PC-9 (cell line): ENCODE measurements around the gene HSPA1L. TPM values are rescaled to one million over a fixed set of nuclear protein-coding genes. Genes with fewer than 3 reads are reported as not detected.

ENCODE experiments used
- BruUV-seq: library from RNA; stranded (reverse); fragments of 400-500 nt; replicated peaks from 2 replicates; lab custom pipeline; 2021; lab: Mats Ljungman, UMichigan
- CTCF ChIA-PET: fragments of 300-600 bp; sonication (Branson Sonifier 250); formaldehyde crosslinking; loops from one replicate; lab custom pipeline; 2022; ENCODE audit warnings: antibody characterized with exemption; lab: Charles Lee
- POLR2A ChIA-PET: fragments of 300-600 bp; sonication (Branson Sonifier 250); formaldehyde crosslinking; loops from one replicate; lab custom pipeline; 2022; ENCODE audit warnings: antibody characterized with exemption; ENCODE audit not compliant: unreplicated experiment; lab: Charles Lee
- DNase-seq, 2 experiments: peaks; one replicate each; pipeline versions ENCODE4 v3.0.0 to v3.0.0-alpha.2; 2015 to 2022; ENCODE audit warnings: mixed read lengths in 1 of 2
- H2AFZ ChIP-seq: fragments of 200-600 bp; sonication (generic); 2 replicates; pipeline ENCODE4 v1.8.1; 2017; ENCODE audit warnings: antibody characterized with exemption
- H3F3A ChIP-seq: fragments of 200-600 bp; sonication (generic); 2 replicates; pipeline ENCODE4 v1.8.1; 2017; ENCODE audit warnings: antibody characterized with exemption, mild to moderate bottlenecking, low read depth; ENCODE audit not compliant: insufficient read depth
- H3K27ac ChIP-seq: fragments of 200-600 bp; sonication (generic); 2 replicates; pipeline ENCODE4 v1.6.1; 2016; ENCODE audit warnings: mixed run types
- H3K27me3 ChIP-seq: fragments of 200-600 bp; sonication (generic); 2 replicates; pipeline ENCODE4 v1.6.1; 2016; ENCODE audit warnings: low read depth, mixed run types; ENCODE audit not compliant: insufficient read depth
- H3K36me3 ChIP-seq: fragments of 200-600 bp; sonication (generic); 2 replicates; pipeline ENCODE4 v1.6.1; 2016; ENCODE audit warnings: low read depth, mixed run types
- H3K4me1 ChIP-seq: fragments of 200-600 bp; sonication (generic); replicated peaks from 2 replicates; pipeline ENCODE4 v1.6.1; 2016; ENCODE audit warnings: mixed run types; ENCODE audit not compliant: insufficient read depth
- H3K4me2 ChIP-seq: fragments of 200-600 bp; sonication (generic); 2 replicates; pipeline ENCODE4 v1.6.1; 2017; ENCODE audit warnings: mixed run types
- H3K4me3 ChIP-seq: fragments of 200-600 bp; sonication (generic); 2 replicates; pipeline ENCODE4 v1.6.1; 2016; ENCODE audit warnings: mixed run types
- H3K79me2 ChIP-seq: fragments of 200-600 bp; sonication (generic); 2 replicates; pipeline ENCODE4 v1.6.1; 2017; ENCODE audit warnings: low read depth, mixed run types
- H3K9me2 ChIP-seq: fragments of 200-600 bp; sonication (generic); 2 replicates; pipeline ENCODE4 v1.8.1; 2017; ENCODE audit warnings: mild to moderate bottlenecking; ENCODE audit not compliant: insufficient read depth
- H3K9me3 ChIP-seq: fragments of 200-600 bp; sonication (generic); 2 replicates; pipeline ENCODE4 v1.8.1; 2016; ENCODE audit warnings: low read depth; ENCODE audit not compliant: insufficient read depth
- H4K20me1 ChIP-seq: fragments of 200-600 bp; sonication (generic); 2 replicates; pipeline ENCODE4 v1.8.1; 2017; ENCODE audit not compliant: insufficient read depth
- EZH2 ChIP-seq: fragments of 200-600 bp; sonication (generic); IDR thresholded peaks from 2 replicates; pipeline ENCODE4 v1.8.0; 2017; ENCODE audit warnings: antibody characterized with exemption, low read depth
- intact Hi-C: fragments of 100-400 bp; cut with micrococcal nuclease; formaldehyde crosslinking; loops from one replicate; pipeline ENCODE4 v1.10.0; 2022; ENCODE audit not compliant: unreplicated experiment
- total RNA-seq: library from RNA; stranded (reverse); gene quantifications from 2 replicates; pipeline ENCODE4 v1.2.3, GENCODE V29; 2021
- TF ChIP-seq, protein P1 (sequence below): fragments of 200-600 bp; sonication (generic); conservative IDR thresholded peaks from 2 replicates; pipeline ENCODE4 v1.6.1; 2017; ENCODE audit warnings: mixed run types, antibody characterized with exemption, mild to moderate bottlenecking, moderate library complexity

The HSPA1L gene
- total RNA-seq, 1 experiment from 2014 or later = 2.3 TPM

DNA sequence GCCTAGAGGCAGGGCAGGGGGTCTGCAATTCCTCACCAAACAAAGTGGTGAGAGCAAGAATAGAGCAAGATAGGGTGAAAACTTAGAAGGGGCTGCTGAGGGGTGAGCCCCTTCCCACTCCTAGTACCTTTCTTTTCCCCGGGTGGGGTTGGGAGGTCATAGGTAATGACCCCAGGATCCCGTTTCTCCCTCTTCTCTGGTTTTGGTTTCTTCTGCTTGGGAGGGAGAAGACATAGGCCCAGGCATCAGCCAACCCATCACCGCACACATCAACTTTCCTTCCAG lies 23.1 kb downstream of the HSPA1L start:
- H3K4me2 ChIP-seq = peak overlapping the region; percentile 96
- H3K9me2 ChIP-seq = no peaks in the 10 kb centered on the region
- H3K27ac ChIP-seq = peak overlapping the region; percentile 78
- H4K20me1 ChIP-seq = no peaks in the 10 kb centered on the region; the same call in 1 of the 2 replicates
- ChIA-PET POLR2A (interaction anchor here (0.6 to 0.7 kb wide), 2 partner anchors 45 to 994 kb away, joined by 4 to 6 read pairs; no protein-coding TSS in a partner anchor), CTCF (no interaction called here)
- H3K36me3 ChIP-seq = peaks cover 15% of the 10 kb centered on the region
- BruUV-seq = no TSS peak
- peak overlapping the region; percentile 86 for H3K4me3 ChIP-seq
- intact Hi-C loops = loop anchor here (1.0 to 2.0 kb wide), 3 partner anchors 38 to 71 kb away; partner anchors contain the start of gene NEU1
- H3K9me3 ChIP-seq = no peaks in the 10 kb centered on the region
- H3K79me2 ChIP-seq = peaks cover 52% of the 10 kb centered on the region
- TF ChIP-seq, protein P1, sequence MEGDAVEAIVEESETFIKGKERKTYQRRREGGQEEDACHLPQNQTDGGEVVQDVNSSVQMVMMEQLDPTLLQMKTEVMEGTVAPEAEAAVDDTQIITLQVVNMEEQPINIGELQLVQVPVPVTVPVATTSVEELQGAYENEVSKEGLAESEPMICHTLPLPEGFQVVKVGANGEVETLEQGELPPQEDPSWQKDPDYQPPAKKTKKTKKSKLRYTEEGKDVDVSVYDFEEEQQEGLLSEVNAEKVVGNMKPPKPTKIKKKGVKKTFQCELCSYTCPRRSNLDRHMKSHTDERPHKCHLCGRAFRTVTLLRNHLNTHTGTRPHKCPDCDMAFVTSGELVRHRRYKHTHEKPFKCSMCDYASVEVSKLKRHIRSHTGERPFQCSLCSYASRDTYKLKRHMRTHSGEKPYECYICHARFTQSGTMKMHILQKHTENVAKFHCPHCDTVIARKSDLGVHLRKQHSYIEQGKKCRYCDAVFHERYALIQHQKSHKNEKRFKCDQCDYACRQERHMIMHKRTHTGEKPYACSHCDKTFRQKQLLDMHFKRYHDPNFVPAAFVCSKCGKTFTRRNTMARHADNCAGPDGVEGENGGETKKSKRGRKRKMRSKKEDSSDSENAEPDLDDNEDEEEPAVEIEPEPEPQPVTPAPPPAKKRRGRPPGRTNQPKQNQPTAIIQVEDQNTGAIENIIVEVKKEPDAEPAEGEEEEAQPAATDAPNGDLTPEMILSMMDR = no peak
- no peak for TF ChIP-seq EZH2
- peaks cover 28% of the 10 kb centered on the region for H3K4me1 ChIP-seq
- no peak for DNase-seq
- H3K27me3 ChIP-seq = no peaks in the 10 kb centered on the region
- H2AFZ ChIP-seq = no peak overlapping the region
- peaks cover 56% of the 10 kb centered on the region for H3F3A ChIP-seq

- CTCF ChIA-PET = interaction anchor here (0.5 kb wide), 1 partner anchor 9 kb away, joined by 3 read pairs; no protein-coding TSS in a partner anchor
These were observed 23.6 kb downstream of the HSPA1L start for GRCh38 chr6:31791324-31792089.

DNA sequence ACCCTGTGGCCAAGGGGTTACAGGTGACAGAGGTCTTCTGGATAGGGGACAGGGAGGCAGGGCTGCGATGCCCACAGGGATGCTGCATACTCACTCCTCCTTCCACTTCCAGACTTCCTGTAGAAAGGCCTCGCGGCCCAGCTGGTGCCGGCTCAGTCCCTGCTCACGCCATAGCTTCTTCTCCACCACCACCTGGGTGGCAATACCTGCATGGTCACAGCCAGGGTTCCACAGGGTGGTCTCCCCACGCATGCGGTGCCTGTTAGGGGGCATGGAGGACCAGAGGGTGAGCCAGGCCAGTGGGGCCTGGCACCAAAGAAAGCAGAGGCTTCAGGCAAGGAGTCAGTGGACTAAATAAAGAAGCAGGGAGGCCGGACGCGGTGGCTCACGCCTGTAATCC lies 29.6 kb downstream of the HSPA1L start:
- H3K4me3 ChIP-seq = no peak overlapping the region
- no peaks in the 10 kb centered on the region; the same call in 1 of the 2 replicates for H4K20me1 ChIP-seq
- BruUV-seq = no TSS peak
- intact Hi-C loops = no loop called here
- no peak overlapping the region for H3K27ac ChIP-seq
- peaks cover 7% of the 10 kb centered on the region; the same call in 1 of the 2 replicates for H3K79me2 ChIP-seq
- peaks cover 14% of the 10 kb centered on the region for H3F3A ChIP-seq
- no peak for DNase-seq
- H3K27me3 ChIP-seq = no peaks in the 10 kb centered on the region
- H3K4me1 ChIP-seq = no peaks in the 10 kb centered on the region
- TF ChIP-seq EZH2 = no peak
- TF ChIP-seq, protein P1 = no peak
- ChIA-PET POLR2A (no interaction called here), CTCF (no interaction called here)
- H3K9me3 ChIP-seq = no peaks in the 10 kb centered on the region
- no peak overlapping the region for H3K4me2 ChIP-seq
- no peaks in the 10 kb centered on the region for H3K9me2 ChIP-seq
- peaks cover 26% of the 10 kb centered on the region for H3K36me3 ChIP-seq
- H2AFZ ChIP-seq = no peak overlapping the region

More at GRCh38 chr6:31791324-31792089, 23.6 kb downstream of the HSPA1L start:
- peaks cover 50% of the 10 kb centered on the region for H3F3A ChIP-seq
- peak overlapping the region; percentile 86; the same call in 1 of the 2 replicates for H3K4me3 ChIP-seq
- no peaks in the 10 kb centered on the region for H3K9me2 ChIP-seq
- H2AFZ ChIP-seq = no peak overlapping the region
- no peak for DNase-seq
- no peaks in the 10 kb centered on the region; the same call in 1 of the 2 replicates for H4K20me1 ChIP-seq
- peak overlapping the region; percentile 96 for H3K4me2 ChIP-seq
- intact Hi-C loops = loop anchor here (1.0 to 2.0 kb wide), 3 partner anchors 39 to 71 kb away; partner anchors contain the start of gene NEU1
- H3K79me2 ChIP-seq = peaks cover 52% of the 10 kb centered on the region
- TF ChIP-seq, protein P1 = peak; percentile 60; the same call in 1 of the 2 replicates
- no peak for TF ChIP-seq EZH2
- H3K4me1 ChIP-seq = peaks cover 28% of the 10 kb centered on the region
- no peaks in the 10 kb centered on the region for H3K9me3 ChIP-seq
- H3K27ac ChIP-seq = no peak overlapping the region
- H3K27me3 ChIP-seq = no peaks in the 10 kb centered on the region
- POLR2A ChIA-PET = interaction anchor here (0.6 kb wide), 2 partner anchors 14 to 995 kb away, joined by 3 to 6 read pairs; partner anchors contain the start of gene VWA7
- peaks cover 15% of the 10 kb centered on the region for H3K36me3 ChIP-seq
- no TSS peak for BruUV-seq
